Measurements from ENCODE around the gene VPS36. TPM values are rescaled to one million over a fixed set of nuclear protein-coding genes. Genes with fewer than 3 reads are reported as not detected.

VPS36 gene
- total and polyA plus RNA-seq, 2 of the 13 experiments (the other 11 are each of a cell fraction or from before 2014, with no cell fraction given): 17.2 to 22.4 TPM

DNA sequence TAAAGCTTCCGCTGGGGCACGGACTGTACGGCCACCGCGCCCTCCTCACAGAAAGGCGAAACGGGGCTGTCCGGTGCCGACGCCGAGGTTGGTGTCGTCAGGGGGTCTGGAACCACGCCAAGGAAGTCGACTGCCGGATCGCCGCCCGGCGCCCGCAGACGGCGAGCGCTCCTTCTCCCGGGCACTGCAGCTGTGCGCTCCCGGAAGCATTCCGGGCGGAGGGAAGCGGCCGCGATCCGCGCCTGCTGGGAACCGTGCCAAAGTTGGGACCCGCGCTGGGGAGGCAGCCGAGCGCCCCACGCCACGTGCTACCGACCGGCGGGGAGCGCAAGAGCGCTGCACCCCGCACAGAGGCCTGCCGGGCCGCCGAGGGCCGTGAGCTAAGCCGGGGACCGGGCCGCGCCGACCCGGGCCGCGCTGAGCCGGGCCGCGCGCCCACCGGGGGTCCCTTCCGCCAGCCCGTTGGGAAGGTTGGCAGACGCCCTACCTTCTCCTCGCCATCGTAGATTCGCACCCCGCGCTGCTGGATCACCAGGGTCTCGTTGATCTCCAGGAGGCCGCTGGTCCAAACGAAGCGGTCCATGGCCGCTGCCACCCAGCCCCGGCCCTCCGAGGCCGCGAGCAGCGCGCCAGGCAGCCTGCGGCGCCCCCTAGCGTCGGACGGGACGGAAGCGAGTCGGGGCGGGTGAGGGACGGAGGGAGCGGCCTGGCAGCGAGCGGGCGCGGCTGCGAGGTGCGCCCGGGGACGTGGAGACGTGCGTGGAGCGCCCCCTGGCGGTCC is at the start of gene VPS36 (continued):
- TF ChIP-seq, protein P1, sequence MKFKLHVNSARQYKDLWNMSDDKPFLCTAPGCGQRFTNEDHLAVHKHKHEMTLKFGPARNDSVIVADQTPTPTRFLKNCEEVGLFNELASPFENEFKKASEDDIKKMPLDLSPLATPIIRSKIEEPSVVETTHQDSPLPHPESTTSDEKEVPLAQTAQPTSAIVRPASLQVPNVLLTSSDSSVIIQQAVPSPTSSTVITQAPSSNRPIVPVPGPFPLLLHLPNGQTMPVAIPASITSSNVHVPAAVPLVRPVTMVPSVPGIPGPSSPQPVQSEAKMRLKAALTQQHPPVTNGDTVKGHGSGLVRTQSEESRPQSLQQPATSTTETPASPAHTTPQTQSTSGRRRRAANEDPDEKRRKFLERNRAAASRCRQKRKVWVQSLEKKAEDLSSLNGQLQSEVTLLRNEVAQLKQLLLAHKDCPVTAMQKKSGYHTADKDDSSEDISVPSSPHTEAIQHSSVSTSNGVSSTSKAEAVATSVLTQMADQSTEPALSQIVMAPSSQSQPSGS (CRISPR knock-in tag; IDR thresholded peaks at IDR 0.05): no peak; the same call in 1 of the 2 replicates
- TF ChIP-seq ZNF607 (CRISPR knock-in tag; IDR thresholded peaks at IDR 0.05; ENCODE audit: borderline replicate concordance) (peak; percentile 84), NFRKB (IDR thresholded peaks at IDR 0.05) (no peak), SOX13 (IDR thresholded peaks at IDR 0.05) (no peak), SOX13 (CRISPR knock-in tag; conservative IDR thresholded peaks at IDR 0.05 in 1 of 2, IDR thresholded peaks at IDR 0.05 in 1 of 2) (peak in 1 of 2 experiments; percentile 17; a peak in 1 of 4 replicates), ZNF557 (CRISPR knock-in tag; IDR thresholded peaks at IDR 0.05) (no peak), ZNF260 (CRISPR knock-in tag; IDR thresholded peaks at IDR 0.05; ENCODE audit: borderline replicate concordance, low read depth) (no peak), ZZZ3 (CRISPR knock-in tag; IDR thresholded peaks at IDR 0.05; ENCODE audit: borderline replicate concordance) (no peak), PTBP1 (IDR thresholded peaks at IDR 0.05; ENCODE audit: low read depth, low read length, poor library complexity, severe bottlenecking) (no peak), ZNF432 (CRISPR knock-in tag; IDR thresholded peaks at IDR 0.05; ENCODE audit: borderline replicate concordance) (no peak), KAT2B (IDR thresholded peaks at IDR 0.05; ENCODE audit: borderline replicate concordance, low read depth, low read length) (no peak), ZNF207 (IDR thresholded peaks at IDR 0.05; ENCODE audit: borderline replicate concordance) (no peak), DPF2 (CRISPR knock-in tag; IDR thresholded peaks at IDR 0.05; ENCODE audit: borderline replicate concordance, low read depth) (no peak), DNMT3B (CRISPR knock-in tag; conservative IDR thresholded peaks at IDR 0.05) (peak; percentile 35; the same call in 1 of the 2 replicates)
- TF ChIP-seq, protein P2, sequence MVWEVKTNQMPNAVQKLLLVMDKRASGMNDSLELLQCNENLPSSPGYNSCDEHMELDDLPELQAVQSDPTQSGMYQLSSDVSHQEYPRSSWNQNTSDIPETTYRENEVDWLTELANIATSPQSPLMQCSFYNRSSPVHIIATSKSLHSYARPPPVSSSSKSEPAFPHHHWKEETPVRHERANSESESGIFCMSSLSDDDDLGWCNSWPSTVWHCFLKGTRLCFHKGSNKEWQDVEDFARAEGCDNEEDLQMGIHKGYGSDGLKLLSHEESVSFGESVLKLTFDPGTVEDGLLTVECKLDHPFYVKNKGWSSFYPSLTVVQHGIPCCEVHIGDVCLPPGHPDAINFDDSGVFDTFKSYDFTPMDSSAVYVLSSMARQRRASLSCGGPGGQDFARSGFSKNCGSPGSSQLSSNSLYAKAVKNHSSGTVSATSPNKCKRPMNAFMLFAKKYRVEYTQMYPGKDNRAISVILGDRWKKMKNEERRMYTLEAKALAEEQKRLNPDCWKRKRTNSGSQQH (CRISPR knock-in tag; IDR thresholded peaks at IDR 0.05; ENCODE audit: low read depth): peak; percentile 73; the same call in 1 of the 2 replicates
- TF ChIP-seq, protein P3, sequence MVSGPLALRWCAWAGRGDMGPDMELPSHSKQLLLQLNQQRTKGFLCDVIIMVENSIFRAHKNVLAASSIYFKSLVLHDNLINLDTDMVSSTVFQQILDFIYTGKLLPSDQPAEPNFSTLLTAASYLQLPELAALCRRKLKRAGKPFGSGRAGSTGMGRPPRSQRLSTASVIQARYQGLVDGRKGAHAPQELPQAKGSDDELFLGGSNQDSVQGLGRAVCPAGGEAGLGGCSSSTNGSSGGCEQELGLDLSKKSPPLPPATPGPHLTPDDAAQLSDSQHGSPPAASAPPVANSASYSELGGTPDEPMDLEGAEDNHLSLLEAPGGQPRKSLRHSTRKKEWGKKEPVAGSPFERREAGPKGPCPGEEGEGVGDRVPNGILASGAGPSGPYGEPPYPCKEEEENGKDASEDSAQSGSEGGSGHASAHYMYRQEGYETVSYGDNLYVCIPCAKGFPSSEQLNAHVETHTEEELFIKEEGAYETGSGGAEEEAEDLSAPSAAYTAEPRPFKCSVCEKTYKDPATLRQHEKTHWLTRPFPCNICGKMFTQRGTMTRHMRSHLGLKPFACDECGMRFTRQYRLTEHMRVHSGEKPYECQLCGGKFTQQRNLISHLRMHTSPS (CRISPR knock-in tag; IDR thresholded peaks at IDR 0.05; ENCODE audit: low read depth): peak; percentile 79
- TF ChIP-seq, protein P4, sequence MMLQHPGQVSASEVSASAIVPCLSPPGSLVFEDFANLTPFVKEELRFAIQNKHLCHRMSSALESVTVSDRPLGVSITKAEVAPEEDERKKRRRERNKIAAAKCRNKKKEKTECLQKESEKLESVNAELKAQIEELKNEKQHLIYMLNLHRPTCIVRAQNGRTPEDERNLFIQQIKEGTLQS (CRISPR knock-in tag; IDR thresholded peaks at IDR 0.05): no peak; the same call in 1 of the 2 replicates
- TF ChIP-seq, protein P5, sequence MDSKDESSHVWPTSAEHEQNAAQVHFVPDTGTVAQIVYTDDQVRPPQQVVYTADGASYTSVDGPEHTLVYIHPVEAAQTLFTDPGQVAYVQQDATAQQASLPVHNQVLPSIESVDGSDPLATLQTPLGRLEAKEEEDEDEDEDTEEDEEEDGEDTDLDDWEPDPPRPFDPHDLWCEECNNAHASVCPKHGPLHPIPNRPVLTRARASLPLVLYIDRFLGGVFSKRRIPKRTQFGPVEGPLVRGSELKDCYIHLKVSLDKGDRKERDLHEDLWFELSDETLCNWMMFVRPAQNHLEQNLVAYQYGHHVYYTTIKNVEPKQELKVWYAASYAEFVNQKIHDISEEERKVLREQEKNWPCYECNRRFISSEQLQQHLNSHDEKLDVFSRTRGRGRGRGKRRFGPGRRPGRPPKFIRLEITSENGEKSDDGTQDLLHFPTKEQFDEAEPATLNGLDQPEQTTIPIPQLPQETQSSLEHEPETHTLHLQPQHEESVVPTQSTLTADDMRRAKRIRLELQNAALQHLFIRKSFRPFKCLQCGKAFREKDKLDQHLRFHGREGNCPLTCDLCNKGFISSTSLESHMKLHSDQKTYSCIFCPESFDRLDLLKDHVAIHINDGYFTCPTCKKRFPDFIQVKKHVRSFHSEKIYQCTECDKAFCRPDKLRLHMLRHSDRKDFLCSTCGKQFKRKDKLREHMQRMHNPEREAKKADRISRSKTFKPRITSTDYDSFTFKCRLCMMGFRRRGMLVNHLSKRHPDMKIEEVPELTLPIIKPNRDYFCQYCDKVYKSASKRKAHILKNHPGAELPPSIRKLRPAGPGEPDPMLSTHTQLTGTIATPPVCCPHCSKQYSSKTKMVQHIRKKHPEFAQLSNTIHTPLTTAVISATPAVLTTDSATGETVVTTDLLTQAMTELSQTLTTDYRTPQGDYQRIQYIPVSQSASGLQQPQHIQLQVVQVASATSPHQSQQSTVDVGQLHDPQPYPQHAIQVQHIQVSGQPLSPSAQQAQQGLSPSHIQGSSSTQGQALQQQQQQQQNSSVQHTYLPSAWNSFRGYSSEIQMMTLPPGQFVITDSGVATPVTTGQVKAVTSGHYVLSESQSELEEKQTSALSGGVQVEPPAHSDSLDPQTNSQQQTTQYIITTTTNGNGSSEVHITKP (CRISPR knock-in tag; IDR thresholded peaks at IDR 0.05; ENCODE audit: low read depth): no peak
- TF ChIP-seq, protein P6, sequence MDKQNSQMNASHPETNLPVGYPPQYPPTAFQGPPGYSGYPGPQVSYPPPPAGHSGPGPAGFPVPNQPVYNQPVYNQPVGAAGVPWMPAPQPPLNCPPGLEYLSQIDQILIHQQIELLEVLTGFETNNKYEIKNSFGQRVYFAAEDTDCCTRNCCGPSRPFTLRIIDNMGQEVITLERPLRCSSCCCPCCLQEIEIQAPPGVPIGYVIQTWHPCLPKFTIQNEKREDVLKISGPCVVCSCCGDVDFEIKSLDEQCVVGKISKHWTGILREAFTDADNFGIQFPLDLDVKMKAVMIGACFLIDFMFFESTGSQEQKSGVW (CRISPR knock-in tag; IDR thresholded peaks at IDR 0.05; ENCODE audit: borderline replicate concordance): no peak

Measured in HepG2 (cell line).